ENCODE measurements around the gene ELAVL1.

The ELAVL1 gene

GRCh38 chr19:7932930-7933300 lies 72.5 kb downstream of the ELAVL1 start:
- TF ChIP-seq, protein P1, sequence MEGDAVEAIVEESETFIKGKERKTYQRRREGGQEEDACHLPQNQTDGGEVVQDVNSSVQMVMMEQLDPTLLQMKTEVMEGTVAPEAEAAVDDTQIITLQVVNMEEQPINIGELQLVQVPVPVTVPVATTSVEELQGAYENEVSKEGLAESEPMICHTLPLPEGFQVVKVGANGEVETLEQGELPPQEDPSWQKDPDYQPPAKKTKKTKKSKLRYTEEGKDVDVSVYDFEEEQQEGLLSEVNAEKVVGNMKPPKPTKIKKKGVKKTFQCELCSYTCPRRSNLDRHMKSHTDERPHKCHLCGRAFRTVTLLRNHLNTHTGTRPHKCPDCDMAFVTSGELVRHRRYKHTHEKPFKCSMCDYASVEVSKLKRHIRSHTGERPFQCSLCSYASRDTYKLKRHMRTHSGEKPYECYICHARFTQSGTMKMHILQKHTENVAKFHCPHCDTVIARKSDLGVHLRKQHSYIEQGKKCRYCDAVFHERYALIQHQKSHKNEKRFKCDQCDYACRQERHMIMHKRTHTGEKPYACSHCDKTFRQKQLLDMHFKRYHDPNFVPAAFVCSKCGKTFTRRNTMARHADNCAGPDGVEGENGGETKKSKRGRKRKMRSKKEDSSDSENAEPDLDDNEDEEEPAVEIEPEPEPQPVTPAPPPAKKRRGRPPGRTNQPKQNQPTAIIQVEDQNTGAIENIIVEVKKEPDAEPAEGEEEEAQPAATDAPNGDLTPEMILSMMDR (IDR thresholded peaks at IDR 0.05) = no peak

GRCh38 chr19:7932276-7932929 lies 73.0 kb downstream of the ELAVL1 start:
- TF ChIP-seq, protein P1 (IDR thresholded peaks at IDR 0.05) = no peak

DNA sequence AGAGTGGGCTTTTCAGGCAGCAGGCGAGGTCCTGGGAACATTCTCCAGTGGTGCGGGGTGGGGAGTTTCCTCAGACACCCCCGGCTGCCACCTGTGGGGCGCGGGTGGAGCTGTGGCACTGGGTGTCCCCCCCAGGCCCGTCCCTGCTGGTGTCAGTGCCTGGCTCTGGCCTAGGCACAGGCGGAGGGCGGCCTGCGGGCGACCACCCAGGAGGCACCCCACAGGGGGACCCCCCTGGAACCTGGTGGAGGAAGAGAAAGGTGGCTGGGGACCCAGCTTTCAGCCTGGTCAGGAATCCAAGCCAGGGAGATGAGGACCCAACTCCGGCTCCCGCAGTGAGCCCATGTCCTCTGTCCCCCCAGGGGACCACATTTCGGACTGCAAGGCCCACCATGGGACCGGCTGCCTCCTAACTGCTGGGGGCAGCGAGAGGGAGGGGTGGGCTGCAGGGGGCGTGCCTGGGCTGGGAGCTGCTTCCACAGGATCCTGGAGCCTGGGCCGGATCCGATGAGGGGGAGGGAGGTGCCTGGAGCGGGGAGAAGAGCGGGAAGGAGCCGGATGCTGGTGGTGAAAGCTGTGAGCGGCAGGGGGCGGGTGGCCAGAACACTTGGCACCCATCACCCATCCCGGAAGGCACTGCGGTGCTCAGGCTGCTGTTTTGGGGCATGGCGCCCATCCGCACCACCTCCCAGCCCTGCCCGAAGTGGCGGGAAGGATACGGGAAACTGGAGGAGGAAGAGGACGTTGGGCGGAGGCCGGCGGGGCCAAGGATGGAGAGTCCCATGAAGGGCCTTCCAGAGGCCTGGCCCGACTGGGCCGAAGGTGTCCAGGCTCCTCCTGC lies 74.0 kb downstream of the ELAVL1 start:
- TF ChIP-seq, protein P1 (IDR thresholded peaks at IDR 0.05) = no peak

- TF ChIP-seq, protein P1 (IDR thresholded peaks at IDR 0.05) = no peak
Observed at GRCh38 chr19:7930765-7931164, 74.7 kb downstream of the ELAVL1 start.

DNA sequence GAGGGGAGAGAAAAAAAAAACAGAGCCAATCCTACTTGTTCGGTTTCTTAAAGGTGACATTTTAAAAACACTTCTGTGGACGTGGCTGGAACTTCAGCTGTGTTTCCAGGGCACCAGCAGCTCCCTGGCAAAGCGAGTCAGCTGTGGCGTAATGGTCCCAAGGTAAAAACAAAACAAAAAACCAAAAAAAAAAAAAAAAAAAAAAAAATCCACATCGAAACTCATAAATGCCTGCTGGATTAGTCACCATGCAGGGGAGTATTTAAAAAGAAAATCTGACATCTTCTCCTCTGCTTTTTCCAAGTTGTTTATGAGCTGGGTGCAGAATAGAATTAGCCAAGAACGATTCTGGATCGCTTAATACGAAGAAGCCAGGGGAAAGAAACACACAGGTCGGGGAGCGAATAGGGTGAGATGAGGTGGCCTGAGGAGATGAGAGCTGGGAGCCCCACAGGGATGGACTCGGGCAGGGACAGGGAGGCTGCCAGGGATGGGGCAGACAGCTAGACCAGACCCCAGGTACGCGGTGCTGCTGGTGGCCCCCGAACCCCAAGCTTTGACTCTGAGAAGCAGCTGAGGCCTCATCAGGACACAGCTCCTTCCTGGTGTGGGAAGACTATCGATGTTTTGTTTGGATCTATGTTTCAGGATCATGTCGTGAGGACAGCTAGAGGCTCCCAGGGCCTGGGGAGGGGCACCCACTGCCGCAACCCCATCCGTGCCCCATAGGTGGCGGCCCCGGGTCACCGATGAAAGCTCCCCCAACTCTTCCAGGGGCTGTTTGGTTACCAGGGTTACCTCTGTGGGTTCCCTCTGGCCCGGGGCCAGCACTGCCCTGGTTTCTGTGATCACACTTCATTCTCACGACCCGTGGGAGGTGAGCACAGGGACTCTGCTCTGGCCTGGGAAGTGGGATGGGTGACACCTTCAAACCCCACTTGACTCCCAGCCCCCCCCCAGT lies 76.4 kb downstream of the ELAVL1 start:
- TF ChIP-seq, protein P1 (IDR thresholded peaks at IDR 0.05) = peak; percentile 52

DNA sequence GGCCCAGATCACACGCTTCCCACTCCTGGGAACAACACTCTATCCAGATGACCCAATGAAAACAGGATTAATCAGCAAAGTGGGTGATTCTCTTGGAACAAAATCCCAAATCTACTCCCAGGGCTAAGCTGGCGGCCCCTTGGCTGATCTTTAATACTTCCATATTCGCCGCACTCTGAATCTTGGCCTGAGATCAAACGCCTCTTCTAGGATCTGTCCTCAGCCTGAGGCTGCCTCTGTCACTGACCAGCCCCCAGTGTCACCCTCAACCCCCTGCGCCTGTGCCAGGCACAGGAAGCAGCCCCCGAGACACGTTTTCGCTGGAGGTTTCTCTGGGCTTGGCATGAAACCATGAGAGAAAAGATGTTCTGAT lies 77.1 kb downstream of the ELAVL1 start:
- TF ChIP-seq, protein P1 (IDR thresholded peaks at IDR 0.05) = no peak

- TF ChIP-seq, protein P1 (IDR thresholded peaks at IDR 0.05) = no peak
Observed at GRCh38 chr19:7927605-7928333, 77.7 kb downstream of the ELAVL1 start.

Data from LNCAP (cell line).